Natural killer cell (primary cell): ENCODE results near the gene ZNF576. TPM values are rescaled to one million over a fixed set of nuclear protein-coding genes. Genes with fewer than 3 reads are reported as not detected.
"Not testable (repeated sequence)": the region's sequence is repeated elsewhere in the genome, so short reads cannot be mapped to it uniquely, and the experiment has no call there.

ENCODE experiments used
- ATAC-seq, 3 donors: fragments of 150-1000 bp in 2 of 3; fragments of 200-7000 bp in 1 of 3; cut with Tn5 transposase; 1 replicate in 1 of 3; 2 replicates in 2 of 3; pipeline ENCODE4 v1.10.0; 2021; ENCODE audit warnings: mild to moderate bottlenecking in 2 of 3, moderate library complexity in 2 of 3
- DNase-seq, 2 donors: peaks; one replicate each; pipeline versions ENCODE4 v3.0.0 to v3.0.0-alpha.2; 2013 to 2021; ENCODE audit warnings: mixed read lengths in 1 of 2
- H3K27ac ChIP-seq: one replicate; pipeline ENCODE4 v1.5.1; 2013; ENCODE audit warnings: mild to moderate bottlenecking, low read length
- H3K27me3 ChIP-seq: one replicate; pipeline ENCODE4 v1.6.1; 2013; ENCODE audit warnings: low read length; ENCODE audit not compliant: control insufficient read depth, insufficient read depth
- H3K36me3 ChIP-seq: one replicate; pipeline ENCODE4 v1.6.1; 2013; ENCODE audit warnings: low read length; ENCODE audit not compliant: control insufficient read depth, insufficient read depth
- H3K4me1 ChIP-seq: one replicate; pipeline ENCODE4 v1.6.1; 2013; ENCODE audit warnings: low read length; ENCODE audit not compliant: control insufficient read depth, insufficient read depth
- H3K4me3 ChIP-seq: one replicate; pipeline ENCODE4 v1.5.1; 2013; ENCODE audit warnings: low read length
- H3K9me3 ChIP-seq: one replicate; pipeline ENCODE4 v1.6.1; 2013; ENCODE audit warnings: low read length; ENCODE audit not compliant: control insufficient read depth, insufficient read depth
- H3K27ac Mint-ChIP-seq, 2 donors: one replicate each; pipeline ENCODE4 v1.8.0; 2022; ENCODE audit warnings: mild to moderate bottlenecking in 2 of 2, mixed read lengths in 2 of 2, moderate library complexity in 1 of 2
- H3K27me3 Mint-ChIP-seq, 2 donors: one replicate each; pipeline ENCODE4 v1.8.0; 2022; ENCODE audit warnings: low read depth in 2 of 2, mixed read lengths in 2 of 2
- H3K36me3 Mint-ChIP-seq: one replicate; pipeline ENCODE4 v1.8.0; 2022; ENCODE audit warnings: mixed read lengths
- H3K4me1 Mint-ChIP-seq, 2 donors: one replicate each; pipeline ENCODE4 v1.8.0; 2022; ENCODE audit warnings: mixed read lengths in 2 of 2
- H3K4me3 Mint-ChIP-seq: one replicate; pipeline ENCODE4 v1.8.0; 2022; ENCODE audit warnings: mild to moderate bottlenecking, moderate library complexity, mixed read lengths
- H3K9me3 Mint-ChIP-seq, 2 donors: one replicate each; pipeline ENCODE4 v1.8.0; 2022; ENCODE audit warnings: mixed read lengths in 2 of 2
- WGBS: methylation state at CpG from one replicate; pipeline ENCODE4 v1.1.7; 2013; ENCODE audit warnings: missing lambda C conversion rate; ENCODE audit not compliant: insufficient coverage; 5-methylcytosine and 5-hydroxymethylcytosine counted together
- intact Hi-C: fragments of 100-400 bp; cut with micrococcal nuclease; formaldehyde crosslinking; loops from one replicate; pipeline ENCODE4 v1.14.2; 2022
- total RNA-seq, 4 donors: library from RNA; stranded (reverse); fragments of 120-200 nt in 1 of 4; gene quantifications; one replicate each; pipeline versions ENCODE4 v1.2.3 to v1.2.4, GENCODE V29; 2013 to 2022
- TF ChIP-seq, protein P1 (sequence below): fragments of 200-600 bp; IDR thresholded peaks from one replicate; pipeline ENCODE4 v1.8.0; 2022; ENCODE audit warnings: antibody characterized with exemption

Gene ZNF576
- total RNA-seq, 3 donors from 2014 or later (not counting 1 experiment from before 2014, with no cell fraction given), result 4.0 to 10.4 (median 5.8) TPM

DNA sequence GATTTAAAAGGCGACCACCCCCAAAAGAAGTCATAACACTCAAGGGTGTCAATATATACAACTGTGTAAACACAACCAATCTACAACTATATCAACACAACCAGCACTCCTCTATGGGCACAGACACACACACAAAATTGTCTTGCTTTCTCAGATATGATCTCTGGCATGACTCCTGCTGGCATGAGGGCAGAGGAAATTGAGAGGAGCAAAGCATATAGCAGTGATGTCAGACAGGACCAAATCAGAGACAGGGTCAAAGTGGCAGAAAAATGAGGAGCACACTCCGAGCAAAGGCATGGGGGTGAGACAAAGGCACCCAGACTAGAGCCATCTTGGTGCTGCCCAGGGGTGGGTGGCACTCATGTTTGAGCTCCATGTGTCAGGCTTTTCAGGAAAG is 10.0 kb upstream of the ZNF576 start:
- no peak for DNase-seq
- TF ChIP-seq, protein P1, sequence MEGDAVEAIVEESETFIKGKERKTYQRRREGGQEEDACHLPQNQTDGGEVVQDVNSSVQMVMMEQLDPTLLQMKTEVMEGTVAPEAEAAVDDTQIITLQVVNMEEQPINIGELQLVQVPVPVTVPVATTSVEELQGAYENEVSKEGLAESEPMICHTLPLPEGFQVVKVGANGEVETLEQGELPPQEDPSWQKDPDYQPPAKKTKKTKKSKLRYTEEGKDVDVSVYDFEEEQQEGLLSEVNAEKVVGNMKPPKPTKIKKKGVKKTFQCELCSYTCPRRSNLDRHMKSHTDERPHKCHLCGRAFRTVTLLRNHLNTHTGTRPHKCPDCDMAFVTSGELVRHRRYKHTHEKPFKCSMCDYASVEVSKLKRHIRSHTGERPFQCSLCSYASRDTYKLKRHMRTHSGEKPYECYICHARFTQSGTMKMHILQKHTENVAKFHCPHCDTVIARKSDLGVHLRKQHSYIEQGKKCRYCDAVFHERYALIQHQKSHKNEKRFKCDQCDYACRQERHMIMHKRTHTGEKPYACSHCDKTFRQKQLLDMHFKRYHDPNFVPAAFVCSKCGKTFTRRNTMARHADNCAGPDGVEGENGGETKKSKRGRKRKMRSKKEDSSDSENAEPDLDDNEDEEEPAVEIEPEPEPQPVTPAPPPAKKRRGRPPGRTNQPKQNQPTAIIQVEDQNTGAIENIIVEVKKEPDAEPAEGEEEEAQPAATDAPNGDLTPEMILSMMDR, result no peak
- H3K4me1 Mint-ChIP-seq, result peaks cover 10 to 30% of the 10 kb centered on the region in 2 donors
- H3K27me3 ChIP-seq, result no peaks in the 10 kb centered on the region
- ATAC-seq, result no peak
- no peaks in the 10 kb centered on the region for H3K36me3 Mint-ChIP-seq
- H3K4me1 ChIP-seq, result peaks cover 11% of the 10 kb centered on the region
- H3K36me3 ChIP-seq, result peaks cover 2% of the 10 kb centered on the region
- no peaks in the 10 kb centered on the region for H3K9me3 ChIP-seq
- H3K4me3 ChIP-seq, result no peak overlapping the region
- H3K27ac Mint-ChIP-seq, result no peak overlapping the region
- H3K27me3 Mint-ChIP-seq, result no peaks in the 10 kb centered on the region
- no peak overlapping the region for H3K4me3 Mint-ChIP-seq
- intact Hi-C loops, result no loop called here
- 79% methylated on average over 2 of the region's 2 CpGs for WGBS
- no peaks in the 10 kb centered on the region for H3K9me3 Mint-ChIP-seq
- no peak overlapping the region for H3K27ac ChIP-seq

- DNase-seq, H3K36me3 ChIP-seq, H3K4me3 ChIP-seq, H3K27ac ChIP-seq, ATAC-seq, H3K9me3 Mint-ChIP-seq, H3K27me3 ChIP-seq, H3K4me1 ChIP-seq, intact Hi-C loops, H3K36me3 Mint-ChIP-seq, H3K27me3 Mint-ChIP-seq, H3K4me3 Mint-ChIP-seq, H3K27ac Mint-ChIP-seq, H3K9me3 ChIP-seq: not testable (repeated sequence)
- WGBS, result 93% methylated on average over 3 of the region's 3 CpGs
- H3K4me1 Mint-ChIP-seq, result peaks cover 10 to 30% of the 10 kb centered on the region in 2 donors
These were observed 9.4 kb upstream of the ZNF576 start for GRCh38 chr19:43587029-43587428.

DNA sequence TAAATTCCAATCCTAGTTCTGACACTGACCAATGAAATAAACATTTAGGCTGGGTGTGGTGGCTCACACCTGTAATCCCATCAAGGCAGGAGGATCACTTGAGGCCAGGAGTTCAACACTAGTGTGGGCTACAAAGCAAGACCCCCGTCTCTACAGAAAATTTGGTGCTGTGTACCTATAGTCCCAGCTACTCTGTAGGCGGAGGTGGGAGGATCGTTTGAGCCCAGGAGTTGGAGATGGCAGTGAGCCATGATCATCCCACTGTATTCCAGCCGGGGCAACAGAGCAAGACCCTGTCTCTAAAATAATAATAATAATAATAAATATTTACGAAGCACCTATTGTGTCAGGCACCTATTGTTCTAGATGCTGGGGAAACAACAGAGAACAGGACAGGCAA is 7.1 kb upstream of the ZNF576 start:
- no peak overlapping the region for H3K27ac ChIP-seq
- Mint-ChIP-seq H3K4me3 (no peak overlapping the region), H3K36me3 (no peaks in the 10 kb centered on the region), H3K4me1 (peaks cover 16 to 42% of the 10 kb centered on the region in 2 donors), H3K27ac (peak overlapping the region; percentile 63 to 68), H3K9me3 (no peaks in the 10 kb centered on the region), H3K27me3 (no peaks in the 10 kb centered on the region)
- DNase-seq (no peak), ATAC-seq (no peak)
- TF ChIP-seq, protein P1, result no peak
- no peak overlapping the region for H3K4me3 ChIP-seq
- H3K36me3 ChIP-seq, result peaks cover 11% of the 10 kb centered on the region
- peaks cover 6% of the 10 kb centered on the region for H3K4me1 ChIP-seq
- WGBS, result 96% methylated on average over 4 of the region's 5 CpGs
- intact Hi-C loops, result no loop called here
- H3K27me3 ChIP-seq, result no peaks in the 10 kb centered on the region
- H3K9me3 ChIP-seq, result no peaks in the 10 kb centered on the region

DNA sequence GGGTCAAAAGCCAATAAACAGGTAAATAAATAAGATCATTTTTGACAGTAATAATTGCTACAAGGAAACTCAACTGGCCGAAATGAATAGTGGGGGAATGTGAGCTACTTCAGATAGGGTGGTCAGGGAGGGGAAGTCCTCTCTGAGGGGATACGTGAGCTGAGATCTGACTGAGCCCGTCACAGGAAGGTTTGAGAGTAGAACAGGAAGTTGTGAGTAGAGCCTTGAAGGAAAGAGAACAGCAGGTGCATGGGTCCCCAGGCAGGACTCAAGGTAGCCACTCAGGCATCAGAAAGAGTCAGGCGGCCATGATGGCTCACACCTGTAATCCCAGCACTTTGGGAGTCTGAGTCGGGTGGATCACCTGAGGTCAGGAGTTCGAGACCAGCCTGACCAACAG is 6.7 kb upstream of the ZNF576 start:
- Histone ChIP-seq H3K4me1 (peaks cover 7% of the 10 kb centered on the region), H3K4me3 (no peak overlapping the region), H3K9me3 (no peaks in the 10 kb centered on the region), H3K36me3 (peaks cover 11% of the 10 kb centered on the region), H3K27me3 (no peaks in the 10 kb centered on the region), H3K27ac (no peak overlapping the region)
- Mint-ChIP-seq H3K4me1 (peaks cover 14 to 38% of the 10 kb centered on the region in 2 donors), H3K27ac (peak overlapping the region; percentile 63 to 68), H3K9me3 (no peaks in the 10 kb centered on the region), H3K4me3 (no peak overlapping the region), H3K36me3 (no peaks in the 10 kb centered on the region), H3K27me3 (no peaks in the 10 kb centered on the region)
- WGBS, result 52% methylated on average over 6 of the region's 6 CpGs
- intact Hi-C loops, result no loop called here
- DNase-seq, result peak in 1 of 2 donors; percentile 23
- TF ChIP-seq, protein P1, result no peak
- ATAC-seq, result no peak
